Measurements from ENCODE around the gene RACGAP1.

RACGAP1 gene

GRCh38 chr12:49979016-49979586 is 46.2 kb downstream of the RACGAP1 start:
- H3K36me3 ChIP-seq (ENCODE audit: control insufficient read depth, insufficient read depth, low read length), result no peaks in the 10 kb centered on the region
- H3K27ac ChIP-seq (ENCODE audit: insufficient read depth, low read depth, low read length, poor library complexity, severe bottlenecking), result no peak overlapping the region
- H3K9me3 ChIP-seq (ENCODE audit: control insufficient read depth, low read length), result no peaks in the 10 kb centered on the region
- H3K4me3 ChIP-seq (ENCODE audit: insufficient read depth, low read depth, low read length), result no peak overlapping the region
- H3K4me1 ChIP-seq (ENCODE audit: control insufficient read depth, insufficient read depth, low read length), result peaks cover 35% of the 10 kb centered on the region
- H3K27me3 ChIP-seq (ENCODE audit: control insufficient read depth, insufficient read depth, low read length, poor library complexity, severe bottlenecking), result no peaks in the 10 kb centered on the region
- 79 to 83% methylated on average over 10 of the region's 10 CpGs for WGBS, 2 experiments

GRCh38 chr12:49978125-49978524 is 47.2 kb downstream of the RACGAP1 start:
- Histone ChIP-seq H3K4me1 (ENCODE audit: control insufficient read depth, insufficient read depth, low read length) (peaks cover 32% of the 10 kb centered on the region), H3K27ac (ENCODE audit: insufficient read depth, low read depth, low read length, poor library complexity, severe bottlenecking) (no peak overlapping the region), H3K36me3 (ENCODE audit: control insufficient read depth, insufficient read depth, low read length) (no peaks in the 10 kb centered on the region), H3K4me3 (ENCODE audit: insufficient read depth, low read depth, low read length) (no peak overlapping the region), H3K27me3 (ENCODE audit: control insufficient read depth, insufficient read depth, low read length, poor library complexity, severe bottlenecking) (no peaks in the 10 kb centered on the region), H3K9me3 (ENCODE audit: control insufficient read depth, low read length) (no peaks in the 10 kb centered on the region)
- WGBS, 2 experiments, result 95 to 96% methylated on average over 4 of the region's 4 CpGs

GRCh38 chr12:49976557-49976956 is 48.7 kb downstream of the RACGAP1 start:
- Histone ChIP-seq H3K27me3 (ENCODE audit: control insufficient read depth, insufficient read depth, low read length, poor library complexity, severe bottlenecking) (no peaks in the 10 kb centered on the region), H3K9me3 (ENCODE audit: control insufficient read depth, low read length) (no peaks in the 10 kb centered on the region)

GRCh38 chr12:49975318-49975761 is 50.0 kb downstream of the RACGAP1 start:
- Histone ChIP-seq H3K9me3 (ENCODE audit: control insufficient read depth, low read length) (no peaks in the 10 kb centered on the region), H3K36me3 (ENCODE audit: control insufficient read depth, insufficient read depth, low read length) (no peaks in the 10 kb centered on the region), H3K27ac (ENCODE audit: insufficient read depth, low read depth, low read length, poor library complexity, severe bottlenecking) (no peak overlapping the region), H3K4me1 (ENCODE audit: control insufficient read depth, insufficient read depth, low read length) (peaks cover 28% of the 10 kb centered on the region), H3K27me3 (ENCODE audit: control insufficient read depth, insufficient read depth, low read length, poor library complexity, severe bottlenecking) (no peaks in the 10 kb centered on the region), H3K4me3 (ENCODE audit: insufficient read depth, low read depth, low read length) (no peak overlapping the region)
- WGBS, 2 experiments, result 75 to 78% methylated on average over 17 of the region's 17 CpGs

More at GRCh38 chr12:49976557-49976956, 48.7 kb downstream of the RACGAP1 start:
- Histone ChIP-seq H3K4me3 (ENCODE audit: insufficient read depth, low read depth, low read length) (no peak overlapping the region), H3K36me3 (ENCODE audit: control insufficient read depth, insufficient read depth, low read length) (no peaks in the 10 kb centered on the region), H3K27ac (ENCODE audit: insufficient read depth, low read depth, low read length, poor library complexity, severe bottlenecking) (no peak overlapping the region), H3K4me1 (ENCODE audit: control insufficient read depth, insufficient read depth, low read length) (peaks cover 33% of the 10 kb centered on the region)
- 81 to 91% methylated on average over 2 of the region's 2 CpGs for WGBS, 2 experiments

GRCh38 chr12:49974677-49975317 is 50.5 kb downstream of the RACGAP1 start:
- H3K4me1 ChIP-seq (ENCODE audit: control insufficient read depth, insufficient read depth, low read length), result peaks cover 26% of the 10 kb centered on the region
- H3K9me3 ChIP-seq (ENCODE audit: control insufficient read depth, low read length), result no peaks in the 10 kb centered on the region
- H3K27ac ChIP-seq (ENCODE audit: insufficient read depth, low read depth, low read length, poor library complexity, severe bottlenecking), result no peak overlapping the region
- no peaks in the 10 kb centered on the region for H3K36me3 ChIP-seq (ENCODE audit: control insufficient read depth, insufficient read depth, low read length)
- WGBS, 2 experiments, result 83 to 84% methylated on average over 8 of the region's 8 CpGs
- H3K27me3 ChIP-seq (ENCODE audit: control insufficient read depth, insufficient read depth, low read length, poor library complexity, severe bottlenecking), result no peaks in the 10 kb centered on the region
- H3K4me3 ChIP-seq (ENCODE audit: insufficient read depth, low read depth, low read length), result no peak overlapping the region

- peaks cover 21% of the 10 kb centered on the region for H3K4me1 ChIP-seq (ENCODE audit: control insufficient read depth, insufficient read depth, low read length)
- no peak overlapping the region for H3K27ac ChIP-seq (ENCODE audit: insufficient read depth, low read depth, low read length, poor library complexity, severe bottlenecking)
- no peaks in the 10 kb centered on the region for H3K27me3 ChIP-seq (ENCODE audit: control insufficient read depth, insufficient read depth, low read length, poor library complexity, severe bottlenecking)
- H3K4me3 ChIP-seq (ENCODE audit: insufficient read depth, low read depth, low read length), result no peak overlapping the region
- no peaks in the 10 kb centered on the region for H3K9me3 ChIP-seq (ENCODE audit: control insufficient read depth, low read length)
- 79% methylated on average over 15 of the region's 15 CpGs for WGBS, 2 experiments
- H3K36me3 ChIP-seq (ENCODE audit: control insufficient read depth, insufficient read depth, low read length), result no peaks in the 10 kb centered on the region
Measured at GRCh38 chr12:49974231-49974675, 51.0 kb downstream of the RACGAP1 start.

GRCh38 chr12:49973361-49973830 is 51.9 kb downstream of the RACGAP1 start:
- no peaks in the 10 kb centered on the region for H3K36me3 ChIP-seq (ENCODE audit: control insufficient read depth, insufficient read depth, low read length)
- no peaks in the 10 kb centered on the region for H3K9me3 ChIP-seq (ENCODE audit: control insufficient read depth, low read length)
- H3K4me3 ChIP-seq (ENCODE audit: insufficient read depth, low read depth, low read length), result no peak overlapping the region
- no peak overlapping the region for H3K27ac ChIP-seq (ENCODE audit: insufficient read depth, low read depth, low read length, poor library complexity, severe bottlenecking)
- peaks cover 13% of the 10 kb centered on the region for H3K4me1 ChIP-seq (ENCODE audit: control insufficient read depth, insufficient read depth, low read length)
- peaks cover 4% of the 10 kb centered on the region for H3K27me3 ChIP-seq (ENCODE audit: control insufficient read depth, insufficient read depth, low read length, poor library complexity, severe bottlenecking)
- WGBS, 2 experiments, result 94% methylated on average over 19 of the region's 19 CpGs

- 93 to 94% methylated on average over 18 of the region's 18 CpGs for WGBS, 2 experiments
- H3K27ac ChIP-seq (ENCODE audit: insufficient read depth, low read depth, low read length, poor library complexity, severe bottlenecking), result no peak within 1 kb of the TSS
- peaks cover 13% of the 10 kb centered on the region for H3K4me1 ChIP-seq (ENCODE audit: control insufficient read depth, insufficient read depth, low read length)
Measured at GRCh38 chr12:49972641-49973360, 52.5 kb downstream of the RACGAP1 start, which contains the start of gene AQP6. Gene AQP6 (plus strand): TSS chr12:49972947. CDS start chr12:49973174, 227 bp downstream.

GRCh38 chr12:49972129-49972528 is 53.2 kb downstream of the RACGAP1 start:
- peaks cover 15% of the 10 kb centered on the region for H3K4me1 ChIP-seq (ENCODE audit: control insufficient read depth, insufficient read depth, low read length)
- no peak overlapping the region for H3K4me3 ChIP-seq (ENCODE audit: insufficient read depth, low read depth, low read length)
- no peaks in the 10 kb centered on the region for H3K9me3 ChIP-seq (ENCODE audit: control insufficient read depth, low read length)
- H3K27me3 ChIP-seq (ENCODE audit: control insufficient read depth, insufficient read depth, low read length, poor library complexity, severe bottlenecking), result peaks cover 12% of the 10 kb centered on the region
- H3K27ac ChIP-seq (ENCODE audit: insufficient read depth, low read depth, low read length, poor library complexity, severe bottlenecking), result no peak overlapping the region
- no peaks in the 10 kb centered on the region for H3K36me3 ChIP-seq (ENCODE audit: control insufficient read depth, insufficient read depth, low read length)
- WGBS, 2 experiments, result 86 to 88% methylated on average over 9 of the region's 9 CpGs

More at GRCh38 chr12:49972641-49973360, 52.5 kb downstream of the RACGAP1 start, which contains the start of gene AQP6:
- Histone ChIP-seq H3K9me3 (ENCODE audit: control insufficient read depth, low read length) (no peaks in the 10 kb centered on the region), H3K36me3 (ENCODE audit: control insufficient read depth, insufficient read depth, low read length) (no peaks in the 10 kb centered on the region), H3K4me3 (ENCODE audit: insufficient read depth, low read depth, low read length) (no peak within 1 kb of the TSS), H3K27me3 (ENCODE audit: control insufficient read depth, insufficient read depth, low read length, poor library complexity, severe bottlenecking) (peaks cover 10% of the 10 kb centered on the region)

- 83 to 87% methylated on average over 6 of the region's 6 CpGs for WGBS, 2 experiments
- peaks cover 12% of the 10 kb centered on the region for H3K27me3 ChIP-seq (ENCODE audit: control insufficient read depth, insufficient read depth, low read length, poor library complexity, severe bottlenecking)
- no peaks in the 10 kb centered on the region for H3K9me3 ChIP-seq (ENCODE audit: control insufficient read depth, low read length)
- H3K27ac ChIP-seq (ENCODE audit: insufficient read depth, low read depth, low read length, poor library complexity, severe bottlenecking), result no peak overlapping the region
- no peak overlapping the region for H3K4me3 ChIP-seq (ENCODE audit: insufficient read depth, low read depth, low read length)
- peaks cover 16% of the 10 kb centered on the region for H3K4me1 ChIP-seq (ENCODE audit: control insufficient read depth, insufficient read depth, low read length)
- no peaks in the 10 kb centered on the region for H3K36me3 ChIP-seq (ENCODE audit: control insufficient read depth, insufficient read depth, low read length)
Measured at GRCh38 chr12:49971141-49971540, 54.2 kb downstream of the RACGAP1 start.
